Endothelial cell of umbilical vein (primary cell): ENCODE results near the gene GSTM4. TPM values are rescaled to one million over a fixed set of nuclear protein-coding genes. Genes with fewer than 3 reads are reported as not detected.

Source experiments
- BruUV-seq: library from RNA; stranded (reverse); fragments of 400-500 nt; replicated peaks from 2 replicates; lab custom pipeline; 2021; lab: Mats Ljungman, UMichigan
- CTCF ChIA-PET: fragments of 300-600, 350-600 bp; sonication (Branson Sonifier 250); formaldehyde crosslinking; loops from one replicate; lab custom pipeline; 2021; ENCODE audit warnings: antibody characterized with exemption, inconsistent platforms; lab: Charles Lee
- POLR2A ChIA-PET: fragments of 300-600, 350-600 bp; sonication (Branson Sonifier 250); formaldehyde crosslinking; loops from one replicate; lab custom pipeline; 2021; ENCODE audit warnings: antibody characterized with exemption, inconsistent platforms; lab: Charles Lee
- DNase-seq: peaks from one replicate; pipeline ENCODE4 v3.0.0-alpha.2; 2011; ENCODE audit warnings: low read depth, low spot score
- FAIRE-seq: peaks from 2 replicates; lab custom pipeline; 2011; peaks lifted over from hg19 to GRCh38; lab: Jason Lieb, UNC
- H2AFZ ChIP-seq: 2 replicates; pipeline ENCODE4 v1.6.0; 2012; ENCODE audit warnings: low read depth, low read length, control low read depth, inconsistent platforms
- H3K27ac ChIP-seq: 2 replicates; pipeline ENCODE4 v1.5.1; 2011; ENCODE audit warnings: low read depth, mild to moderate bottlenecking, control low read depth, low read length, moderate library complexity; ENCODE audit not compliant: insufficient read depth
- H3K27me3 ChIP-seq, 2 experiments: 2 replicates each; pipeline versions ENCODE4 v1.6.0 to v1.6.1; 2011; ENCODE audit warnings: low read length in 2 of 2, mixed read lengths in 1 of 2; ENCODE audit not compliant: control insufficient read depth in 2 of 2, insufficient read depth in 2 of 2
- H3K36me3 ChIP-seq, 2 experiments: 2 replicates in 1 of 2; 3 replicates in 1 of 2; pipeline ENCODE4 v1.5.1; 2011; ENCODE audit warnings: low read length in 2 of 2, mild to moderate bottlenecking in 1 of 2, moderate library complexity in 1 of 2; ENCODE audit not compliant: control insufficient read depth in 2 of 2, insufficient read depth in 2 of 2; ENCODE audit errors: extremely low read depth in 1 of 2
- H3K4me1 ChIP-seq: 3 replicates; pipeline ENCODE4 v1.5.1; 2011; ENCODE audit warnings: mild to moderate bottlenecking, low read length; ENCODE audit not compliant: control insufficient read depth, insufficient read depth; ENCODE audit errors: extremely low read depth
- H3K4me2 ChIP-seq: 2 replicates; pipeline ENCODE4 v1.6.1; 2011; ENCODE audit warnings: low read length, control low read depth, mixed read lengths; ENCODE audit not compliant: insufficient read depth
- H3K4me3 ChIP-seq, 3 experiments: fragments of 200-600 bp in 1 of 3; sonication (generic), shearing (Covaris generic) in 1 of 3; replicated peaks in 1 of 3; 2 replicates each; pipeline ENCODE4 v1.5.1; 2011 to 2016; ENCODE audit warnings: control low read depth in 3 of 3, low read length in 3 of 3, mild to moderate bottlenecking in 2 of 3, inconsistent platforms in 1 of 3, low read depth in 1 of 3, moderate library complexity in 1 of 3; ENCODE audit not compliant: insufficient read depth in 1 of 3
- H3K79me2 ChIP-seq: 2 replicates; pipeline ENCODE4 v1.6.0; 2012; ENCODE audit warnings: low read length, inconsistent platforms; ENCODE audit not compliant: control insufficient read depth, insufficient read depth
- H3K9ac ChIP-seq: replicated peaks from 2 replicates; pipeline ENCODE3; 2011; ENCODE audit warnings: low read length, control low read depth; ENCODE audit not compliant: insufficient read depth; ENCODE audit errors: extremely low read depth
- H3K9me1 ChIP-seq: replicated peaks from 3 replicates; pipeline ENCODE4 v1.6.0; 2011; ENCODE audit warnings: mild to moderate bottlenecking, low read length; ENCODE audit not compliant: control insufficient read depth, insufficient read depth; ENCODE audit errors: extremely low read depth
- H3K9me3 ChIP-seq: replicated peaks from 2 replicates; pipeline ENCODE4 v1.5.1; 2012; ENCODE audit warnings: low read length, inconsistent platforms; ENCODE audit not compliant: control insufficient read depth, insufficient read depth
- H4K20me1 ChIP-seq: replicated peaks from 2 replicates; pipeline ENCODE3; 2011; ENCODE audit warnings: mild to moderate bottlenecking, low read length; ENCODE audit not compliant: control insufficient read depth, insufficient read depth; ENCODE audit errors: extremely low read depth
- CTCF ChIP-seq, 2 donors: IDR thresholded peaks; 1 replicate in 1 of 2; 2 replicates in 1 of 2; pipeline ENCODE4 v1.5.1; 2011; ENCODE audit warnings: low read length in 2 of 2, mild to moderate bottlenecking in 2 of 2, moderate library complexity in 2 of 2, control low read depth in 1 of 2, inconsistent platforms in 1 of 2, low read depth in 1 of 2; ENCODE audit not compliant: insufficient read depth in 1 of 2; ENCODE audit errors: extremely low read depth in 1 of 2
- EZH2 ChIP-seq: IDR thresholded peaks from 2 replicates; pipeline ENCODE4 v1.6.1; 2012; ENCODE audit warnings: borderline replicate concordance, low read depth, mild to moderate bottlenecking, moderate library complexity, low read length, inconsistent platforms; ENCODE audit not compliant: severe bottlenecking
- FOS ChIP-seq: IDR thresholded peaks from 2 replicates; pipeline ENCODE4 v1.6.1; 2011; ENCODE audit warnings: mild to moderate bottlenecking, low read length, moderate library complexity, borderline replicate concordance; ENCODE audit not compliant: insufficient read depth
- GATA2 ChIP-seq: IDR thresholded peaks from 2 replicates; pipeline ENCODE4 v1.7.0; 2011; ENCODE audit warnings: low read depth, mild to moderate bottlenecking, moderate library complexity, mixed read lengths, low read length; ENCODE audit not compliant: insufficient read length, insufficient read depth
- JUN ChIP-seq: IDR thresholded peaks from 2 replicates; pipeline ENCODE4 v1.6.1; 2011; ENCODE audit warnings: borderline replicate concordance, low read depth; ENCODE audit not compliant: insufficient read length, insufficient read depth
- MYC ChIP-seq: IDR thresholded peaks from one replicate; pipeline ENCODE4 v1.6.1; 2011; ENCODE audit warnings: mild to moderate bottlenecking, low read depth, low read length
- POLR2A ChIP-seq: IDR thresholded peaks from 2 replicates; pipeline ENCODE4 v1.6.1; 2012; ENCODE audit warnings: low read depth, mild to moderate bottlenecking, control low read depth, low read length
- POLR2AphosphoS5 ChIP-seq: IDR thresholded peaks from 2 replicates; pipeline ENCODE4 v1.6.1; 2012; ENCODE audit warnings: low read depth, mild to moderate bottlenecking, control low read depth, low read length, moderate library complexity; ENCODE audit not compliant: insufficient read depth
- dilution Hi-C: fragments of 300-500 bp; cut with MboI; formaldehyde crosslinking; loops from one replicate; pipeline ENCODE4 v1.15.0; 2019; ENCODE audit warnings: low sequenced_read_pairs; ENCODE audit not compliant: extremely low pct_ligation_motif_present
- intact Hi-C: fragments of 100-400 bp; cut with micrococcal nuclease; formaldehyde crosslinking; loops from one replicate; pipeline ENCODE4 v1.10.0; 2022
- polyA plus RNA-seq, 4 experiments: library from polyadenylated mRNA; depleted of rRNA in 3 of 4; stranded (reverse) in 3 of 4; unstranded in 1 of 4; fragments of >200 nt; gene quantifications; 2 replicates each; pipeline versions ENCODE4 v1.2.1 to v1.2.3, GENCODE V29; 2011 to 2012; ENCODE audit warnings: missing spikeins in 1 of 4
- total RNA-seq: library from RNA; stranded (reverse); gene quantifications from 2 replicates; pipeline ENCODE4 v1.2.3, GENCODE V29; 2021
- TF ChIP-seq, protein P1 (sequence below): IDR thresholded peaks from 2 replicates; pipeline ENCODE4 v1.6.1; 2011; ENCODE audit not compliant: insufficient read depth, insufficient read length

Gene GSTM4
- total and polyA plus RNA-seq, 2 donors (not counting 3 experiments of a cell fraction or from before 2014, with no cell fraction given) = 9.5 to 11.6 TPM

GRCh38 chr1:109661391-109661790 is 5.5 kb downstream of the GSTM4 start:
- CTCF ChIA-PET = interaction anchor here (1.7 to 2.1 kb wide), 3 partner anchors 12 to 115 kb away, joined by 6 to 9 read pairs (median 7); no protein-coding TSS in a partner anchor

More at GRCh38 chr1:109661391-109661790, 5.5 kb downstream of the GSTM4 start:
- BruUV-seq = no TSS peak
- TF ChIP-seq POLR2AphosphoS5 = no peak
- no peak for TF ChIP-seq GATA2
- TF ChIP-seq CTCF (IDR thresholded peaks at IDR 0.05; ENCODE audit: extremely low read depth in 1 of 2, insufficient read depth in 1 of 2, low read depth in 1 of 2, low read length in 2 of 2) = no peak
- TF ChIP-seq JUN = no peak
- TF ChIP-seq, protein P1, sequence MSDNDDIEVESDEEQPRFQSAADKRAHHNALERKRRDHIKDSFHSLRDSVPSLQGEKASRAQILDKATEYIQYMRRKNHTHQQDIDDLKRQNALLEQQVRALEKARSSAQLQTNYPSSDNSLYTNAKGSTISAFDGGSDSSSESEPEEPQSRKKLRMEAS = no peak
- no peak for TF ChIP-seq POLR2A
- no peak for TF ChIP-seq EZH2
- no peak for TF ChIP-seq MYC
- no peak for TF ChIP-seq FOS
- Histone ChIP-seq H3K9me3 (no peaks in the 10 kb centered on the region), H3K9me1 (no peaks in the 10 kb centered on the region), H3K79me2 (no peaks in the 10 kb centered on the region), H4K20me1 (no peaks in the 10 kb centered on the region), H3K27me3 (no peaks in the 10 kb centered on the region), H3K4me3 (no peak overlapping the region), H3K4me1 (peaks cover 4% of the 10 kb centered on the region), H3K4me2 (no peak overlapping the region), H3K9ac (no peak overlapping the region), H3K36me3 (no peaks in the 10 kb centered on the region), H2AFZ (no peak overlapping the region), H3K27ac (no peak overlapping the region)
- intact Hi-C loops (no loop called here), dilution Hi-C loops (no loop called here)
- no peak for FAIRE-seq
- no peak for DNase-seq
- POLR2A ChIA-PET = no interaction called here
